Effector CD4-positive, alpha-beta T cell (primary cell): ENCODE results near the gene SPARCL1.
A peak's percentile ranks its signal among the peaks of the same experiment; 100 is the strongest.
"Not testable (repeated sequence)": the region's sequence is repeated elsewhere in the genome, so short reads cannot be mapped to it uniquely, and the experiment has no call there.

Experiments used
- DNase-seq: peaks from one replicate; pipeline ENCODE4 v3.0.0-alpha.2; 2020

Gene SPARCL1

GRCh38 chr4:87499403-87500091 lies 29.6 kb downstream of the SPARCL1 start:
- DNase-seq = no peak

- DNase-seq = no peak
Observed at GRCh38 chr4:87498446-87498900, 30.7 kb downstream of the SPARCL1 start.

- no peak for DNase-seq
Observed at GRCh38 chr4:87497578-87497977, 31.6 kb downstream of the SPARCL1 start.

- DNase-seq = no peak
Observed at GRCh38 chr4:87497159-87497558, 32.0 kb downstream of the SPARCL1 start.

GRCh38 chr4:87493115-87493514 lies 36.1 kb downstream of the SPARCL1 start:
- DNase-seq = no peak

GRCh38 chr4:87491851-87492250 lies 37.3 kb downstream of the SPARCL1 start:
- DNase-seq = not testable (repeated sequence)

GRCh38 chr4:87491436-87491835 lies 37.7 kb downstream of the SPARCL1 start:
- DNase-seq = no peak

GRCh38 chr4:87490664-87491369 lies 38.4 kb downstream of the SPARCL1 start:
- DNase-seq = no peak

- DNase-seq = no peak
Observed at GRCh38 chr4:87489678-87490077, 39.5 kb downstream of the SPARCL1 start.

- DNase-seq = not testable (repeated sequence)
Observed at GRCh38 chr4:87488666-87489065, 40.5 kb downstream of the SPARCL1 start.

- not testable (repeated sequence) for DNase-seq
Observed at GRCh38 chr4:87483247-87483646, 45.9 kb downstream of the SPARCL1 start.

GRCh38 chr4:87481377-87481776 lies 47.8 kb downstream of the SPARCL1 start:
- DNase-seq = no peak

GRCh38 chr4:87478732-87479250 lies 50.4 kb downstream of the SPARCL1 start:
- no peak for DNase-seq

GRCh38 chr4:87476934-87477333 lies 52.2 kb downstream of the SPARCL1 start:
- no peak for DNase-seq

- no peak for DNase-seq
Observed at GRCh38 chr4:87469390-87469789, 59.8 kb downstream of the SPARCL1 start.

- peak; percentile 7 for DNase-seq
Observed at GRCh38 chr4:87465739-87466366, 63.3 kb downstream of the SPARCL1 start.

GRCh38 chr4:87462102-87462501 lies 67.1 kb downstream of the SPARCL1 start:
- no peak for DNase-seq

GRCh38 chr4:87461281-87461700 lies 67.9 kb downstream of the SPARCL1 start:
- DNase-seq = no peak

- no peak for DNase-seq
Observed at GRCh38 chr4:87458913-87459312, 70.3 kb downstream of the SPARCL1 start.

GRCh38 chr4:87451537-87451936 lies 77.6 kb downstream of the SPARCL1 start:
- no peak for DNase-seq

- DNase-seq = not testable (repeated sequence)
Observed at GRCh38 chr4:87446375-87446774, 82.8 kb downstream of the SPARCL1 start.

GRCh38 chr4:87445964-87446363 lies 83.2 kb downstream of the SPARCL1 start:
- DNase-seq = no peak

GRCh38 chr4:87444741-87445140 lies 84.4 kb downstream of the SPARCL1 start:
- no peak for DNase-seq

GRCh38 chr4:87442889-87443288 lies 86.3 kb downstream of the SPARCL1 start:
- DNase-seq = no peak
